Activated gamma-delta T cell treated with Interleukin-2 at 50 U/mL for 16 hours (primary cell): Measurements from ENCODE around the gene MAPKBP1.

ENCODE experiments used
- DNase-seq: peaks from one replicate; pipeline ENCODE4 v3.0.0-alpha.2; 2020

MAPKBP1 gene

GRCh38 chr15:41789236-41789635, 15.0 kb downstream of the MAPKBP1 start:
- DNase-seq, result no peak

GRCh38 chr15:41789662-41790061, 15.4 kb downstream of the MAPKBP1 start:
- DNase-seq, result no peak

GRCh38 chr15:41790169-41790568, 15.9 kb downstream of the MAPKBP1 start:
- no peak for DNase-seq

- no peak for DNase-seq
These were observed 16.7 kb downstream of the MAPKBP1 start for GRCh38 chr15:41790756-41791546.

GRCh38 chr15:41791547-41791937, 17.3 kb downstream of the MAPKBP1 start:
- no peak for DNase-seq

- no peak for DNase-seq
These were observed 17.8 kb downstream of the MAPKBP1 start for GRCh38 chr15:41792000-41792637.

- no peak for DNase-seq
These were observed 19.8 kb downstream of the MAPKBP1 start for GRCh38 chr15:41794081-41794480.

GRCh38 chr15:41795996-41796856, 21.9 kb downstream of the MAPKBP1 start:
- DNase-seq, result no peak

GRCh38 chr15:41797201-41797944, 23.1 kb downstream of the MAPKBP1 start:
- DNase-seq, result no peak

- no peak for DNase-seq
These were observed 24.6 kb downstream of the MAPKBP1 start for GRCh38 chr15:41798607-41799487.

- no peak for DNase-seq
These were observed 25.2 kb downstream of the MAPKBP1 start for GRCh38 chr15:41799488-41799805.

GRCh38 chr15:41801185-41801584, 26.9 kb downstream of the MAPKBP1 start:
- DNase-seq, result no peak

GRCh38 chr15:41801850-41802455, 27.7 kb downstream of the MAPKBP1 start:
- DNase-seq, result no peak

- DNase-seq, result no peak
These were observed 30.1 kb downstream of the MAPKBP1 start for GRCh38 chr15:41804361-41804760.

GRCh38 chr15:41804916-41805666, 30.8 kb downstream of the MAPKBP1 start:
- DNase-seq, result no peak

GRCh38 chr15:41805711-41806110, 31.4 kb downstream of the MAPKBP1 start:
- DNase-seq, result no peak

- DNase-seq, result no peak
These were observed 32.3 kb downstream of the MAPKBP1 start for GRCh38 chr15:41806291-41807181.

GRCh38 chr15:41809121-41809520, 34.8 kb downstream of the MAPKBP1 start:
- no peak for DNase-seq

- DNase-seq, result no peak
These were observed 35.4 kb downstream of the MAPKBP1 start for GRCh38 chr15:41809526-41810220.
